Measurements from ENCODE around the gene STPG1. TPM values are rescaled to one million over a fixed set of nuclear protein-coding genes. Genes with fewer than 3 reads are reported as not detected.

STPG1 gene
- total RNA-seq, 2 experiments from 2014 or later, result 8.0 to 9.9 TPM

GRCh38 chr1:24321697-24322469 is 91.7 kb downstream of the STPG1 start:
- ChIA-PET POLR2A (interaction anchor here (1.3 kb wide), 1 partner anchor 10 kb away, joined by 3 read pairs; no protein-coding TSS in a partner anchor), CTCF (interaction anchor here (0.9 to 5.7 kb wide), 10 partner anchors 9 to 172 kb away, joined by 3 to 41 read pairs (median 8); partner anchors contain the start of gene NIPAL3)
- Mint-ChIP-seq H3K4me3 (peak overlapping the region; percentile 62), H3K36me3 (ENCODE audit: low read depth) (no peaks in the 10 kb centered on the region), H3K4me1 (ENCODE audit: low read depth) (peaks cover 42% of the 10 kb centered on the region), H3K27me3 (ENCODE audit: low read depth) (peaks cover 88% of the 10 kb centered on the region), H3K27ac (peak overlapping the region; percentile 68), H3K9me3 (ENCODE audit: insufficient read depth) (no peaks in the 10 kb centered on the region)
- DNase-seq, result peak; percentile 79
- ATAC-seq, result peak; percentile 81

- H3K27me3 Mint-ChIP-seq (ENCODE audit: low read depth), result peaks cover 87% of the 10 kb centered on the region
- H3K4me3 Mint-ChIP-seq, result peak overlapping the region; percentile 9
- no peaks in the 10 kb centered on the region for H3K9me3 Mint-ChIP-seq (ENCODE audit: insufficient read depth)
- POLR2A ChIA-PET, result interaction anchor here (1.3 kb wide), 1 partner anchor 11 kb away, joined by 3 read pairs; no protein-coding TSS in a partner anchor
- CTCF ChIA-PET, result interaction anchor here (0.9 to 5.7 kb wide), 9 partner anchors 10 to 171 kb away, joined by 3 to 41 read pairs (median 10); partner anchors contain the start of gene NIPAL3
- no peaks in the 10 kb centered on the region for H3K36me3 Mint-ChIP-seq (ENCODE audit: low read depth)
- peaks cover 42% of the 10 kb centered on the region for H3K4me1 Mint-ChIP-seq (ENCODE audit: low read depth)
- no peak overlapping the region for H3K27ac Mint-ChIP-seq
- no peak for DNase-seq
- no peak for ATAC-seq
Measured at GRCh38 chr1:24321126-24321525, 92.5 kb downstream of the STPG1 start.

GRCh38 chr1:24319962-24320361 is 93.6 kb downstream of the STPG1 start:
- ChIA-PET POLR2A (no interaction called here), CTCF (interaction anchor here (1.2 to 5.7 kb wide), 4 partner anchors 72 to 170 kb away, joined by 3 to 41 read pairs (median 12); no protein-coding TSS in a partner anchor)
- ATAC-seq, result no peak
- no peak overlapping the region for H3K27ac Mint-ChIP-seq
- DNase-seq, result no peak
- no peaks in the 10 kb centered on the region for H3K36me3 Mint-ChIP-seq (ENCODE audit: low read depth)
- H3K4me1 Mint-ChIP-seq (ENCODE audit: low read depth), result peaks cover 42% of the 10 kb centered on the region
- no peaks in the 10 kb centered on the region for H3K9me3 Mint-ChIP-seq (ENCODE audit: insufficient read depth)
- H3K27me3 Mint-ChIP-seq (ENCODE audit: low read depth), result peaks cover 87% of the 10 kb centered on the region
- no peak overlapping the region for H3K4me3 Mint-ChIP-seq

GRCh38 chr1:24319312-24319863 is 94.2 kb downstream of the STPG1 start, which contains the start of gene GRHL3:
Gene GRHL3 (plus strand): TSS chr1:24319357. CDS start chr1:24319552, 195 bp downstream.
- H3K36me3 Mint-ChIP-seq (ENCODE audit: low read depth), result no peaks in the 10 kb centered on the region
- POLR2A ChIA-PET, result no interaction called here
- CTCF ChIA-PET, result interaction anchor here (1.5 to 5.7 kb wide), 3 partner anchors 9 to 120 kb away, joined by 4 to 41 read pairs (median 15); no protein-coding TSS in a partner anchor
- no peak for ATAC-seq
- DNase-seq, result no peak
- no peaks in the 10 kb centered on the region for H3K9me3 Mint-ChIP-seq (ENCODE audit: insufficient read depth)
- H3K4me1 Mint-ChIP-seq (ENCODE audit: low read depth), result peaks cover 42% of the 10 kb centered on the region
- H3K27me3 Mint-ChIP-seq (ENCODE audit: low read depth), result peaks cover 83% of the 10 kb centered on the region
- H3K27ac Mint-ChIP-seq, result no peak within 1 kb of the TSS
- no peak within 1 kb of the TSS for H3K4me3 Mint-ChIP-seq

GRCh38 chr1:24318615-24319311 is 94.8 kb downstream of the STPG1 start:
- ATAC-seq (no peak), DNase-seq (no peak)
- Mint-ChIP-seq H3K27ac (no peak overlapping the region), H3K9me3 (ENCODE audit: insufficient read depth) (no peaks in the 10 kb centered on the region), H3K4me3 (no peak overlapping the region), H3K4me1 (ENCODE audit: low read depth) (peaks cover 42% of the 10 kb centered on the region), H3K36me3 (ENCODE audit: low read depth) (no peaks in the 10 kb centered on the region), H3K27me3 (ENCODE audit: low read depth) (peaks cover 79% of the 10 kb centered on the region)
- ChIA-PET CTCF (interaction anchor here (1.3 to 5.7 kb wide), 4 partner anchors 9 to 119 kb away, joined by 3 to 41 read pairs (median 4); no protein-coding TSS in a partner anchor), POLR2A (no interaction called here)

- ATAC-seq (no peak), DNase-seq (no peak)
- Mint-ChIP-seq H3K4me3 (no peak overlapping the region), H3K4me1 (ENCODE audit: low read depth) (peaks cover 42% of the 10 kb centered on the region), H3K9me3 (ENCODE audit: insufficient read depth) (no peaks in the 10 kb centered on the region), H3K27me3 (ENCODE audit: low read depth) (peaks cover 76% of the 10 kb centered on the region), H3K27ac (no peak overlapping the region), H3K36me3 (ENCODE audit: low read depth) (no peaks in the 10 kb centered on the region)
- POLR2A ChIA-PET, result no interaction called here
- CTCF ChIA-PET, result interaction anchor here (1.3 to 5.7 kb wide), 4 partner anchors 8 to 119 kb away, joined by 3 to 41 read pairs (median 4); no protein-coding TSS in a partner anchor
Measured at GRCh38 chr1:24317956-24318614, 95.5 kb downstream of the STPG1 start.

GRCh38 chr1:24317081-24317480 is 96.5 kb downstream of the STPG1 start:
- H3K4me3 Mint-ChIP-seq, result no peak overlapping the region
- peaks cover 33% of the 10 kb centered on the region for H3K4me1 Mint-ChIP-seq (ENCODE audit: low read depth)
- ATAC-seq, result no peak
- peaks cover 68% of the 10 kb centered on the region for H3K27me3 Mint-ChIP-seq (ENCODE audit: low read depth)
- no peaks in the 10 kb centered on the region for H3K36me3 Mint-ChIP-seq (ENCODE audit: low read depth)
- ChIA-PET POLR2A (no interaction called here), CTCF (interaction anchor here (1.2 to 1.5 kb wide), 2 partner anchors 116 to 118 kb away, joined by 3 to 4 read pairs; no protein-coding TSS in a partner anchor)
- H3K9me3 Mint-ChIP-seq (ENCODE audit: insufficient read depth), result no peaks in the 10 kb centered on the region
- no peak overlapping the region for H3K27ac Mint-ChIP-seq
- DNase-seq, result no peak

- Mint-ChIP-seq H3K9me3 (ENCODE audit: insufficient read depth) (no peaks in the 10 kb centered on the region), H3K4me3 (no peak overlapping the region), H3K27ac (no peak overlapping the region), H3K4me1 (ENCODE audit: low read depth) (peaks cover 33% of the 10 kb centered on the region), H3K36me3 (ENCODE audit: low read depth) (no peaks in the 10 kb centered on the region), H3K27me3 (ENCODE audit: low read depth) (peaks cover 68% of the 10 kb centered on the region)
- POLR2A ChIA-PET, result no interaction called here
- ATAC-seq (no peak), DNase-seq (no peak)
- CTCF ChIA-PET, result interaction anchor here (1.2 kb wide), 1 partner anchor 115 kb away, joined by 3 read pairs; no protein-coding TSS in a partner anchor
Measured at GRCh38 chr1:24316645-24317044, 96.9 kb downstream of the STPG1 start.

- POLR2A ChIA-PET, result interaction anchor here (0.6 kb wide), 1 partner anchor 101 kb away, joined by 3 read pairs; no protein-coding TSS in a partner anchor
- Mint-ChIP-seq H3K4me1 (ENCODE audit: low read depth) (peaks cover 20% of the 10 kb centered on the region), H3K4me3 (no peak overlapping the region), H3K36me3 (ENCODE audit: low read depth) (no peaks in the 10 kb centered on the region), H3K27ac (no peak overlapping the region), H3K9me3 (ENCODE audit: insufficient read depth) (no peaks in the 10 kb centered on the region), H3K27me3 (ENCODE audit: low read depth) (peaks cover 63% of the 10 kb centered on the region)
- DNase-seq, result no peak
- CTCF ChIA-PET, result no interaction called here
- ATAC-seq, result no peak
Measured at GRCh38 chr1:24315391-24315790, 98.2 kb downstream of the STPG1 start.

GRCh38 chr1:24311741-24312140 is 101.8 kb downstream of the STPG1 start:
- CTCF ChIA-PET, result no interaction called here
- H3K36me3 Mint-ChIP-seq (ENCODE audit: low read depth), result no peaks in the 10 kb centered on the region
- no peaks in the 10 kb centered on the region for H3K4me1 Mint-ChIP-seq (ENCODE audit: low read depth)

GRCh38 chr1:24311234-24311633 is 102.3 kb downstream of the STPG1 start:
- DNase-seq, result no peak
- H3K4me3 Mint-ChIP-seq, result no peak overlapping the region
- H3K27me3 Mint-ChIP-seq (ENCODE audit: low read depth), result peaks cover 56% of the 10 kb centered on the region
- ChIA-PET CTCF (no interaction called here), POLR2A (no interaction called here)
- ATAC-seq, result no peak
- no peak overlapping the region for H3K27ac Mint-ChIP-seq
- no peaks in the 10 kb centered on the region for H3K36me3 Mint-ChIP-seq (ENCODE audit: low read depth)
- H3K4me1 Mint-ChIP-seq (ENCODE audit: low read depth), result no peaks in the 10 kb centered on the region
- H3K9me3 Mint-ChIP-seq (ENCODE audit: insufficient read depth), result no peaks in the 10 kb centered on the region

More at GRCh38 chr1:24311741-24312140, 101.8 kb downstream of the STPG1 start:
- Mint-ChIP-seq H3K27me3 (ENCODE audit: low read depth) (peaks cover 57% of the 10 kb centered on the region), H3K27ac (no peak overlapping the region), H3K4me3 (no peak overlapping the region), H3K9me3 (ENCODE audit: insufficient read depth) (no peaks in the 10 kb centered on the region)
- DNase-seq, result no peak
- no peak for ATAC-seq
- POLR2A ChIA-PET, result no interaction called here
